H1 (cell line): ENCODE measurements around the gene PLPPR3. TPM values are rescaled to one million over a fixed set of nuclear protein-coding genes. Genes with fewer than 3 reads are reported as not detected.

Experiments used
- CHD7 ChIP-seq: fragments of 300-600 bp; sonication (generic); IDR thresholded peaks from 2 replicates; pipeline ENCODE4 v1.7.1; 2012; ENCODE audit warnings: low read length, moderate library complexity, mild to moderate bottlenecking, inconsistent platforms; ENCODE audit not compliant: insufficient replicate concordance
- polyA plus RNA-seq, 7 experiments: library from polyadenylated mRNA; depleted of rRNA in 3 of 7; stranded (reverse) in 5 of 7; unstranded in 2 of 7; fragments of >200 nt in 5 of 7; fragments of 200-250 nt in 2 of 7; gene quantifications; 1 replicate in 5 of 7; 2 replicates in 1 of 7; 4 replicates in 1 of 7; pipeline versions ENCODE4 v1.2.1 to v1.2.3, GENCODE V29; 2011 to 2013; ENCODE audit warnings: missing spikeins in 2 of 7, mixed read lengths in 2 of 7
- total RNA-seq: library from RNA; stranded (reverse); fragmentation: NEBNext Ultra II Directional; extraction: Animal tissue kit (Norgen Biotek cat#: 25700); gene quantifications from 2 replicates; pipeline ENCODE4 v1.2.1, GENCODE V29; 2021

Gene PLPPR3
- total and polyA plus RNA-seq, 2 of the 8 experiments (the other 6 are each of a cell fraction or from before 2014, with no cell fraction given) = 71.7 to 76.4 TPM

GRCh38 chr19:804419-805165 lies 17.2 kb downstream of the PLPPR3 start (continued):
- TF ChIP-seq CHD7 = no peak
